ENCODE results near the gene MATR3. TPM values are rescaled to one million over a fixed set of nuclear protein-coding genes. Genes with fewer than 3 reads are reported as not detected.

MATR3 gene
- total and polyA plus RNA-seq, 2 donors (not counting 1 experiment from before 2014, with no cell fraction given): 175 to 183 TPM

- Histone ChIP-seq H3K4me2 (ENCODE audit: extremely low read depth, insufficient read depth, low read length) (no peak overlapping the region), H3K4me3 (replicated peaks in 1 of 4; ENCODE audit: control extremely low read depth in 1 of 4, insufficient read depth in 1 of 4, low read depth in 3 of 4, low read length in 4 of 4) (no peak overlapping the region), H3K27ac (ENCODE audit: insufficient read depth, low read length) (no peak overlapping the region), H3K9me3 (ENCODE audit: control insufficient read depth, insufficient read depth, low read depth, low read length) (no peaks in the 10 kb centered on the region), H2AFZ (ENCODE audit: low read length) (no peak overlapping the region), H3K27me3 (ENCODE audit: control insufficient read depth, insufficient read depth, low read length) (no peaks in the 10 kb centered on the region), H4K20me1 (ENCODE audit: control insufficient read depth, extremely low read depth, insufficient read depth, low read length) (no peaks in the 10 kb centered on the region), H3K9ac (ENCODE audit: insufficient read depth, low read length) (no peak overlapping the region), H3K36me3 (ENCODE audit: control insufficient read depth, insufficient read depth, low read length) (no peaks in the 10 kb centered on the region), H3K4me1 (ENCODE audit: control insufficient read depth, extremely low read depth, insufficient read depth, low read length) (no peaks in the 10 kb centered on the region), H3K79me2 (ENCODE audit: control insufficient read depth, insufficient read depth, low read length) (peaks cover 54% of the 10 kb centered on the region)
- no peak for DNase-seq (ENCODE audit: low read depth in 2 of 2)
- TF ChIP-seq CTCF (conservative IDR thresholded peaks at IDR 0.05 in 1 of 2, IDR thresholded peaks at IDR 0.05 in 1 of 2; ENCODE audit: low read depth in 1 of 2, low read length in 2 of 2) (no peak), EZH2 (IDR thresholded peaks at IDR 0.05; ENCODE audit: low read length, missing control alignments) (no peak)
These were observed 64.5 kb downstream of the MATR3 start for GRCh38 chr5:139358064-139358463.

GRCh38 chr5:139360384-139360783 lies 66.8 kb downstream of the MATR3 start:
- Histone ChIP-seq H3K9me3 (ENCODE audit: control insufficient read depth, insufficient read depth, low read depth, low read length) (no peaks in the 10 kb centered on the region), H3K4me3 (replicated peaks in 1 of 4; ENCODE audit: control extremely low read depth in 1 of 4, insufficient read depth in 1 of 4, low read depth in 3 of 4, low read length in 4 of 4) (no peak overlapping the region), H2AFZ (ENCODE audit: low read length) (no peak overlapping the region), H3K27me3 (ENCODE audit: control insufficient read depth, insufficient read depth, low read length) (no peaks in the 10 kb centered on the region), H3K36me3 (ENCODE audit: control insufficient read depth, insufficient read depth, low read length) (no peaks in the 10 kb centered on the region), H4K20me1 (ENCODE audit: control insufficient read depth, extremely low read depth, insufficient read depth, low read length) (no peaks in the 10 kb centered on the region), H3K4me1 (ENCODE audit: control insufficient read depth, extremely low read depth, insufficient read depth, low read length) (no peaks in the 10 kb centered on the region), H3K4me2 (ENCODE audit: extremely low read depth, insufficient read depth, low read length) (no peak overlapping the region), H3K27ac (ENCODE audit: insufficient read depth, low read length) (no peak overlapping the region), H3K79me2 (ENCODE audit: control insufficient read depth, insufficient read depth, low read length) (peaks cover 41% of the 10 kb centered on the region), H3K9ac (ENCODE audit: insufficient read depth, low read length) (no peak overlapping the region)
- no peak for DNase-seq (ENCODE audit: low read depth in 2 of 2)
- TF ChIP-seq CTCF (conservative IDR thresholded peaks at IDR 0.05 in 1 of 2, IDR thresholded peaks at IDR 0.05 in 1 of 2; ENCODE audit: low read depth in 1 of 2, low read length in 2 of 2) (no peak), EZH2 (IDR thresholded peaks at IDR 0.05; ENCODE audit: low read length, missing control alignments) (no peak)

- Histone ChIP-seq H3K4me1 (ENCODE audit: control insufficient read depth, extremely low read depth, insufficient read depth, low read length) (no peaks in the 10 kb centered on the region), H3K79me2 (ENCODE audit: control insufficient read depth, insufficient read depth, low read length) (peaks cover 32% of the 10 kb centered on the region), H3K9me3 (ENCODE audit: control insufficient read depth, insufficient read depth, low read depth, low read length) (no peaks in the 10 kb centered on the region), H3K9ac (ENCODE audit: insufficient read depth, low read length) (no peak overlapping the region), H3K4me3 (replicated peaks in 1 of 4; ENCODE audit: control extremely low read depth in 1 of 4, insufficient read depth in 1 of 4, low read depth in 3 of 4, low read length in 4 of 4) (no peak overlapping the region), H3K27me3 (ENCODE audit: control insufficient read depth, insufficient read depth, low read length) (no peaks in the 10 kb centered on the region), H2AFZ (ENCODE audit: low read length) (no peak overlapping the region), H3K4me2 (ENCODE audit: extremely low read depth, insufficient read depth, low read length) (no peak overlapping the region), H3K27ac (ENCODE audit: insufficient read depth, low read length) (no peak overlapping the region), H4K20me1 (ENCODE audit: control insufficient read depth, extremely low read depth, insufficient read depth, low read length) (no peaks in the 10 kb centered on the region), H3K36me3 (ENCODE audit: control insufficient read depth, insufficient read depth, low read length) (peaks cover 2% of the 10 kb centered on the region)
- no peak for TF ChIP-seq CTCF (conservative IDR thresholded peaks at IDR 0.05 in 1 of 2, IDR thresholded peaks at IDR 0.05 in 1 of 2; ENCODE audit: low read depth in 1 of 2, low read length in 2 of 2)
- no peak for DNase-seq (ENCODE audit: low read depth in 2 of 2)
These were observed 68.4 kb downstream of the MATR3 start for GRCh38 chr5:139361835-139362429.

Data from fibroblast of lung (primary cell).